Measurements from ENCODE around the gene RAB4A. TPM values are rescaled to one million over a fixed set of nuclear protein-coding genes. Genes with fewer than 3 reads are reported as not detected.

The RAB4A gene
- total RNA-seq, 4 donors from 2014 or later: 22.1 to 36.7 (median 23.4) TPM

GRCh38 chr1:229349463-229350385 is 78.8 kb downstream of the RAB4A start:
- H3K4me3 ChIP-seq: no peak overlapping the region
- no peak for TF ChIP-seq POLR2A (IDR thresholded peaks at IDR 0.05)
- TF ChIP-seq CTCF (IDR thresholded peaks at IDR 0.05): no peak
- DNase-seq: no peak
- peaks cover 0 to 6% (median 0%) of the 10 kb centered on the region in 4 donors for H3K9me3 ChIP-seq
- no peaks in the 10 kb centered on the region for H3K36me3 ChIP-seq
- no peak overlapping the region for H3K27ac ChIP-seq
- no peaks in the 10 kb centered on the region for H3K4me1 ChIP-seq
- no peaks in the 10 kb centered on the region for H3K27me3 ChIP-seq

GRCh38 chr1:229352975-229353374 is 82.1 kb downstream of the RAB4A start:
- no peak overlapping the region for H3K4me3 ChIP-seq
- peaks cover 0 to 6% (median 0%) of the 10 kb centered on the region in 4 donors for H3K9me3 ChIP-seq
- no peak overlapping the region for H3K27ac ChIP-seq
- no peaks in the 10 kb centered on the region for H3K27me3 ChIP-seq
- H3K36me3 ChIP-seq: no peaks in the 10 kb centered on the region
- no peak for DNase-seq
- no peaks in the 10 kb centered on the region for H3K4me1 ChIP-seq
- TF ChIP-seq POLR2A (IDR thresholded peaks at IDR 0.05): no peak
- TF ChIP-seq CTCF (IDR thresholded peaks at IDR 0.05): no peak

- Histone ChIP-seq H3K27me3 (no peaks in the 10 kb centered on the region), H3K4me3 (no peak overlapping the region), H3K9me3 (peaks cover 0 to 6% (median 0%) of the 10 kb centered on the region in 4 donors), H3K4me1 (no peaks in the 10 kb centered on the region), H3K36me3 (no peaks in the 10 kb centered on the region), H3K27ac (no peak overlapping the region)
- DNase-seq: no peak
- TF ChIP-seq POLR2A (IDR thresholded peaks at IDR 0.05) (no peak), CTCF (IDR thresholded peaks at IDR 0.05) (no peak)
These were observed 83.3 kb downstream of the RAB4A start for GRCh38 chr1:229354226-229354625.

Other genes starting within 250 kb of the RAB4A start
- 1 to 10 TPM; 1.8 to 5.8 (median 2.8) TPM for gene CCSAP, start 71.9 kb downstream of the RAB4A start, total RNA-seq
- gene ACTA1, start 163.0 kb downstream of the RAB4A start, total RNA-seq: 1 to 10 TPM in 1 of 4 donors, not detected in 3; 3.3 TPM
- 10 to 100 TPM; 15.4 to 40.4 (median 25.5) TPM for gene NUP133, start 237.2 kb downstream of the RAB4A start, total RNA-seq

Data from Peyer's patch (tissue), 4 donors.